GM15510 (cell line): ENCODE data around the gene ELAVL3.

Source experiments
- POLR2A ChIP-seq: IDR thresholded peaks from 3 replicates; pipeline ENCODE4 v1.6.1; 2011; ENCODE audit warnings: borderline replicate concordance; ENCODE audit not compliant: insufficient read length; ENCODE audit errors: extremely low read depth

Gene ELAVL3

DNA sequence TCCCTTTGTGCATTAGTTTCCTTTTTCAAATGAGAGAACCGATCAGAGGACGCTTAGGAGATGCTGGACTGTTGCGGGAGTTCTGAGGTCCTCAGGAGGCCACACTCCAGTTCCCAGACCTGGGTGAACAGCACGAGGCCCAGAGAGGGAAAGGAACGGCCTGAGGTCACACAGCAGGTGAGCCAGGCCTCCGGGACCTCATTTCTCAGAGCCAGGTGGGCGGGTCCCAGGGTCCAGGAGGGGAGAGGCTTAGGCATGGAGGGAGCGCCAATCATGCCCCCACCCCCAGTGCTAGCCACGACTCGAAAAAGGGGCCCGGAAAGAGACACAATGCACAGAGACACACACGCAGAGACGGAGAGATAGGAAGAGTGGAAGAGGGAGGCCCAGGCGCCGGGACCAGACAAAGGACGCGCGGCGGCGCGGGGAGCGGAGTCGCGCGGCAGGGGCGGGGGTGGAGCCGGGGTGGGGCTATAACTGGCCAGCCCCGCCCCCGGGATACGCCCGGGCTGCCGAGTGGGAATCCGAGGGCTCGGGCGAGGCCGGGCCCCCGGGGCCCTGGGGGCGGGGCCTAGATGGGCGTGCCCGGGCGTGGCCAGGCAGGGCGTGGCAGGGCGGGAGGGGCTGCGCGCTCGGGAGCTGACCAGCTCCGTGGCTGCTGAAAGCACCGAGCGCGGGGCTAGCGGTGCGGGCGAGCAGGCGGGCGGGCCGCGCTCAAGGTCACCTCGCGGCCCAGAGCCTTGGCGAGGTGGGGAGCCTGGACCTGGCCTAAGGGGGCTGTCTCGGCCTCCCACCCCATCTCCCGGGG, 1.6 kb downstream of the ELAVL3 start:
- no peak for TF ChIP-seq POLR2A

DNA sequence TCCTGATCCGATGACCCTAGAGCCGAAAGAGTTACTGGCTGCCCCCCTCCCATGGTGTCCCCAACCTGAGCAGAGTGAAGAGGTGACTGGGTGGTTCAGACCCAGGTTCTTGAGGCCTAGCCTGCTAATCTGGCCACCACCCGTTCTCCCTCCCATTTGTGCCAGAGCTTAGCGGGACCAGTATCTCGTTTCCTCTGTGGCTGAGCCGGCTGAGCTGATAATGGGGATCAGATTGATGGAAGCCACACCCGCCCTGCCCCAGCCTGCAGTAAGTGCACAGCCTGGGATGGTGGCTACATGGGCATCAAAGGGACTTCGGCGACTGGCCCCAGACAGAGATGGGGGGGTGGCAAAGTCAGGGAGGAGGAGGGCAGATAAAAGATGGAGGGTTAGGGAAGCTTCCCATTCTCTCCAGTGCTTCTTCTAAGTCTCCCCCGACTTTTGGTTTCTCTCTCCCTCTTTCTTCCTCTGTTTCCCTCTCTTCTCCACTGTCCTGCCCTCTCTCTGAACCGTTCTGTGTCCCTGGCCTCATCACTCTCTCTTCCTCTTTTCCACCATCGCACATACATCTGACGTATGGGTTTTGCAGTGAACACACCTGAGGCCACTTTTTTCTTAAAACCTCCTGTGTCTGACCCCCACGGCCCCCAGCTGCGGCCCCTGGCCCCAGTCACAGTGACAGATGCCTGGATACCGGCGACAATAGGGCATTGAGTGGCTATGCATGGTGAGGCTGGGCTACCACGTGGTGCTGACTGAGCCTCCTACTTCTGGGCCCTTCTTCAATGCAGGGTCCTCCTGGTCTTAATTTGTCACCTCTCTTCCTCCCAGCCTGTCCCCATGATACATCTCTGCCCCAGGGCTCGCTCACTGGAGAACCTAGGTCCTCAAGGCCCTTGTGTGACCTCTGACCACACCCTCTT, 2.4 kb downstream of the ELAVL3 start:
- no peak for TF ChIP-seq POLR2A

DNA sequence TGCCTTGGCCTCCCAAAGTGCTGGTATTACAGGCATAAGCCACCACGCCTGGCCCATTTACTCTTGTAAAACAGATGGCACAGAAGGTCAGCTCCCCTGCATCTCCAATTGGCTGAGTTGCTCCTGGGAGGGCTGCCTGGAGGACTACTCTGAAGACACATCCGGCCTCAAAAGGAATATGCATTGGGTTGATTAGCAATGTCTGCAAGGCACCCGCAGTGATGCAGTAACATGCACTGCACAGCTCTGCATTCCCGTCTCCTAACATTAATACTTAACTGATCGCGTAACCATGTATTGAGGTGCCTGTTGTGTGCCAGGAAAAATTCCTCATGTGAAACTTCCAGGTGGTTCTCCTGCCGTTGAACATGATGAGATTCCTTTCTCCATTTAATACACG, 5.0 kb downstream of the ELAVL3 start:
- no peak for TF ChIP-seq POLR2A

GRCh38 chr19:11473725-11474124, 7.1 kb downstream of the ELAVL3 start:
- TF ChIP-seq POLR2A: no peak

- no peak for TF ChIP-seq POLR2A
Measured at GRCh38 chr19:11465600-11465999, 15.2 kb downstream of the ELAVL3 start.

DNA sequence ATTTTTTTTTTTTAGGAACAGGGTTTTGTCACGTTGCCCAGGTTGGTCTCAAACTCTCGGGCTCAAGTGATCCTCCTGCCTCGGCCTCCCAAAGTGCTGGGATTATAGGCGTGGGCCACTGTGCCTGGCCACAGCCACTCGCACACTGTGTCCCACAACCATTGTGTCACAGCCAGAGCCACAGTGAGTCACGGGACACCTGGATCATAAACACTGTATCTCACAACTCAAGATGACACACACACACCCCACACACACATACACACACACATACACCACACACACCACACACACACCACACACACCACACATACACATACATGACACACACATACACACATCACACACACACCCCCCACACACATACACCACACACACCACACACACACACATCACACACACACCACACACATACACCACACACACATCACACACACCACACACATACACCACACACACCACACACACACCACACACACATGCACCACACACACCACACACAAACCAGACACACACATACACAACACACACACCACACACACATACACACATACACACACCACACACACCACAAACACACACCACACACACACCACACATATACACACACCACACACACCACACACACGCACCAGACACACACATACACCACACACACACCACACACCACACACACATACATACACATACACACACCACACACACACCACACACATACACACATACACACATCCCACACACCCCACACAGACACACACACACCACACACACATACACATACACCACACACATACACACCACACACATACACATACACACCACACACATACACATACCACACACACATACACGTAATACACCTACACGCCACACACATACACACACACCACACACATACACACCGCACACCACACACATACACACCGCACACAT, 16.2 kb downstream of the ELAVL3 start:
- no peak for TF ChIP-seq POLR2A

- no peak for TF ChIP-seq POLR2A
Measured at GRCh38 chr19:11463391-11463790, 17.5 kb downstream of the ELAVL3 start.

- no peak for TF ChIP-seq POLR2A
Measured at GRCh38 chr19:11461453-11461852, 19.4 kb downstream of the ELAVL3 start.

- TF ChIP-seq POLR2A: no peak
Measured at GRCh38 chr19:11460207-11460606, 20.6 kb downstream of the ELAVL3 start.

- TF ChIP-seq POLR2A: no peak
Measured at GRCh38 chr19:11458236-11458900, 22.5 kb downstream of the ELAVL3 start.

DNA sequence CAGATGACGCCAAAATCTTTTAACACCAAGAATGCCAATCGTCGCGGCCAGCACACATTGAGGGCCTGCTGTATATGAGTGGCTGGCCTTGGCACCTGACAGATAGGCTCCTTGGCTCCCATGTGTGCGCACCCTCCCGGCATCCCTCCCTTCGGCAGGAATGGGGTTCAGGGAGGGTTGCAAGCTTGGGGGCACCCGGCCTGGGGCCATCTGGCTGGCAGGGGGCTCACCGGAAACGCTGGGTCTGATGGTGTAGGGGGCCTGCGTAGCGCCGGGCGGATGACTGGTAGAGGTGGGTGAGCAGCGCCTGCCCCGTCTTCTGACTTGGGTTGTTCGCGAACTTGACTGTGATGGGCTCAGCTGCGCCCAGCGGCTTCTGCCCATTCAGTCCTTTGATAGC, 23.0 kb downstream of the ELAVL3 start:
- no peak for TF ChIP-seq POLR2A

- no peak for TF ChIP-seq POLR2A
Measured at GRCh38 chr19:11457115-11457514, 23.7 kb downstream of the ELAVL3 start.

DNA sequence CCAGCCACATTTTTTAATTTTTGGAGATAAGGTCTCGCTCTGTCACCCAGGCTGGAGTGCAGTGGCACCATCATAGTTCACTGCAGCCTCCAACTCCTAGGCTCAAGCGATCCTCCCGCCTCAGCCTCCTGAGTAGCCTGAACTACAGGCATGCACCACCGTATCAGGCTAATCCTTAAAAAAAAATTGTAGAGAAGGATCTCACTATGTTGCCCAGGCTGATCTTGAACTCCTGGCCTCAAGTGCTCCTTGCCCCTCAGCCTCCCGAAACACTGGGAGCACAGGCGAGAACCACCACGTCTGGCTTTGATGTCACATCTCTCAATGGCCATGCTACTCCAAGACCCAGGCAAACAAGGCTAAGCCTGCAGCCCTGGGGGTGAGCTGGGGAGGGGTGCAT, 24.2 kb downstream of the ELAVL3 start:
- no peak for TF ChIP-seq POLR2A
